SU-DHL-6 (cell line): ENCODE measurements around the gene NFYC.

Experiments used
- H2AFZ ChIP-seq: fragments of 200-600 bp; sonication (generic); 2 replicates; pipeline ENCODE4 v1.6.1; 2014; ENCODE audit warnings: low read depth, mild to moderate bottlenecking, moderate library complexity, mixed read lengths, antibody characterized with exemption, low read length; ENCODE audit not compliant: severe bottlenecking
- H3F3A ChIP-seq: fragments of 200-600 bp; shearing (Covaris generic); 2 replicates; pipeline ENCODE4 v1.6.0; 2016; ENCODE audit warnings: antibody characterized with exemption, mild to moderate bottlenecking; ENCODE audit not compliant: insufficient read depth
- H3K27ac ChIP-seq: fragments of 200-600 bp; sonication (generic); 2 replicates; pipeline ENCODE4 v1.5.1; 2016; ENCODE audit warnings: low read depth, mild to moderate bottlenecking, low read length, moderate library complexity, mixed read lengths
- H3K27me3 ChIP-seq: fragments of 200-600 bp; sonication (generic), shearing (Covaris generic); 2 replicates; pipeline ENCODE4 v1.6.0; 2014; ENCODE audit warnings: mild to moderate bottlenecking, low read length
- H3K36me3 ChIP-seq: fragments of 200-600 bp; sonication (generic); 2 replicates; pipeline ENCODE4 v1.6.1; 2014; ENCODE audit warnings: mild to moderate bottlenecking, low read length, mixed read lengths
- H3K4me2 ChIP-seq: fragments of 300-600, 200-600 bp; shearing (Covaris generic), sonication (generic); 2 replicates; pipeline ENCODE4 v1.6.0; 2014; ENCODE audit warnings: low read length, low read depth, mild to moderate bottlenecking; ENCODE audit not compliant: poor library complexity, severe bottlenecking
- H3K4me3 ChIP-seq: fragments of 200-600 bp; sonication (generic); 2 replicates; pipeline ENCODE4 v1.5.1; 2014; ENCODE audit warnings: antibody characterized with exemption, low read length, mild to moderate bottlenecking, mixed read lengths; ENCODE audit not compliant: insufficient read depth, poor library complexity, severe bottlenecking
- H3K79me2 ChIP-seq: fragments of 200-600 bp; sonication (generic); 2 replicates; pipeline ENCODE4 v1.6.1; 2014; ENCODE audit warnings: mild to moderate bottlenecking, low read length, moderate library complexity; ENCODE audit not compliant: insufficient read depth
- H3K9ac ChIP-seq: fragments of 200-600 bp; sonication (generic); 2 replicates; pipeline ENCODE4 v1.7.0; 2014; ENCODE audit warnings: mild to moderate bottlenecking, low read length
- H3K9me2 ChIP-seq: fragments of 200-600 bp; sonication (generic); replicated peaks from 2 replicates; pipeline ENCODE4 v1.6.1; 2014; ENCODE audit warnings: low read length; ENCODE audit not compliant: insufficient read depth
- H3K9me3 ChIP-seq: fragments of 200-600 bp; sonication (generic); 2 replicates; pipeline ENCODE4 v1.6.1; 2014; ENCODE audit warnings: low read length, mixed read lengths; ENCODE audit not compliant: insufficient read depth
- H4K20me1 ChIP-seq: fragments of 200-600 bp; sonication (generic); 2 replicates; pipeline ENCODE4 v1.6.1; 2014; ENCODE audit warnings: low read depth, mild to moderate bottlenecking, antibody characterized with exemption, low read length, moderate library complexity, mixed read lengths
- CTCF ChIP-seq: fragments of 200-600 bp; sonication (generic); IDR thresholded peaks from one replicate; pipeline ENCODE4 v1.5.1; 2017; ENCODE audit warnings: antibody characterized with exemption, mild to moderate bottlenecking, low read length, moderate library complexity; ENCODE audit not compliant: insufficient read depth, poor library complexity, severe bottlenecking
- EZH2phosphoT487 ChIP-seq: fragments of 200-600 bp; sonication (generic), shearing (Covaris generic); conservative IDR thresholded peaks from 2 replicates; pipeline ENCODE4 v1.6.1; 2018; ENCODE audit warnings: mild to moderate bottlenecking, antibody characterized with exemption, low read length, moderate library complexity, mixed read lengths

Gene NFYC

GRCh38 chr1:40710581-40711315, 19.2 kb downstream of the NFYC start:
- Histone ChIP-seq H3K79me2 (peaks cover 93% of the 10 kb centered on the region), H3K4me3 (peak overlapping the region; percentile 62), H3K9ac (peak overlapping the region; percentile 59), H3F3A (peaks cover 22% of the 10 kb centered on the region), H3K36me3 (no peaks in the 10 kb centered on the region), H2AFZ (no peak overlapping the region), H3K27me3 (no peaks in the 10 kb centered on the region), H3K9me2 (no peaks in the 10 kb centered on the region), H3K27ac (peak overlapping the region; percentile 79), H3K9me3 (no peaks in the 10 kb centered on the region), H4K20me1 (no peaks in the 10 kb centered on the region), H3K4me2 (peak overlapping the region; percentile 89)
- TF ChIP-seq EZH2phosphoT487 (no peak), CTCF (no peak)

- peak overlapping the region; percentile 62 for H3K4me3 ChIP-seq
- peak overlapping the region; percentile 79 for H3K27ac ChIP-seq
- no peaks in the 10 kb centered on the region for H3K36me3 ChIP-seq
- H3F3A ChIP-seq: peaks cover 22% of the 10 kb centered on the region
- H3K27me3 ChIP-seq: no peaks in the 10 kb centered on the region
- H4K20me1 ChIP-seq: no peaks in the 10 kb centered on the region
- no peak overlapping the region for H2AFZ ChIP-seq
- no peaks in the 10 kb centered on the region for H3K9me2 ChIP-seq
- H3K9me3 ChIP-seq: no peaks in the 10 kb centered on the region
- peaks cover 93% of the 10 kb centered on the region for H3K79me2 ChIP-seq
- H3K9ac ChIP-seq: peak overlapping the region; percentile 59
- H3K4me2 ChIP-seq: peak overlapping the region; percentile 89
- TF ChIP-seq CTCF: no peak
- no peak for TF ChIP-seq EZH2phosphoT487
Measured at GRCh38 chr1:40711465-40712404, 20.2 kb downstream of the NFYC start.

GRCh38 chr1:40712405-40712944, 21.0 kb downstream of the NFYC start:
- H3K27ac ChIP-seq: peak overlapping the region; percentile 79; the same call in 1 of the 2 replicates
- no peak overlapping the region for H3K4me3 ChIP-seq
- H3K36me3 ChIP-seq: no peaks in the 10 kb centered on the region
- H3K9me3 ChIP-seq: no peaks in the 10 kb centered on the region
- H2AFZ ChIP-seq: no peak overlapping the region
- no peak overlapping the region for H3K9ac ChIP-seq
- no peaks in the 10 kb centered on the region for H3K9me2 ChIP-seq
- H4K20me1 ChIP-seq: no peaks in the 10 kb centered on the region
- TF ChIP-seq CTCF (no peak), EZH2phosphoT487 (no peak)
- peak overlapping the region; percentile 89 for H3K4me2 ChIP-seq
- peaks cover 96% of the 10 kb centered on the region for H3K79me2 ChIP-seq
- peaks cover 22% of the 10 kb centered on the region for H3F3A ChIP-seq
- H3K27me3 ChIP-seq: no peaks in the 10 kb centered on the region
